HG02610 (cell line): ENCODE results near the gene ETFB.

ENCODE experiments used
- ATAC-seq: cut with Tn5 transposase; IDR thresholded peaks from one replicate; pipeline ENCODE4 v1.9.1; 2021; ENCODE audit warnings: mild to moderate bottlenecking, moderate library complexity; ENCODE audit not compliant: unreplicated experiment

ETFB gene

GRCh38 chr19:51296336-51297093 lies 69.7 kb downstream of the ETFB start:
- ATAC-seq: no peak

GRCh38 chr19:51295382-51296126 lies 70.6 kb downstream of the ETFB start:
- ATAC-seq: no peak
